Measurements from ENCODE around the gene VPS37D. TPM values are rescaled to one million over a fixed set of nuclear protein-coding genes. Genes with fewer than 3 reads are reported as not detected.

The VPS37D gene
- total RNA-seq, 1 donor from 2014 or later: 15.6 TPM

DNA sequence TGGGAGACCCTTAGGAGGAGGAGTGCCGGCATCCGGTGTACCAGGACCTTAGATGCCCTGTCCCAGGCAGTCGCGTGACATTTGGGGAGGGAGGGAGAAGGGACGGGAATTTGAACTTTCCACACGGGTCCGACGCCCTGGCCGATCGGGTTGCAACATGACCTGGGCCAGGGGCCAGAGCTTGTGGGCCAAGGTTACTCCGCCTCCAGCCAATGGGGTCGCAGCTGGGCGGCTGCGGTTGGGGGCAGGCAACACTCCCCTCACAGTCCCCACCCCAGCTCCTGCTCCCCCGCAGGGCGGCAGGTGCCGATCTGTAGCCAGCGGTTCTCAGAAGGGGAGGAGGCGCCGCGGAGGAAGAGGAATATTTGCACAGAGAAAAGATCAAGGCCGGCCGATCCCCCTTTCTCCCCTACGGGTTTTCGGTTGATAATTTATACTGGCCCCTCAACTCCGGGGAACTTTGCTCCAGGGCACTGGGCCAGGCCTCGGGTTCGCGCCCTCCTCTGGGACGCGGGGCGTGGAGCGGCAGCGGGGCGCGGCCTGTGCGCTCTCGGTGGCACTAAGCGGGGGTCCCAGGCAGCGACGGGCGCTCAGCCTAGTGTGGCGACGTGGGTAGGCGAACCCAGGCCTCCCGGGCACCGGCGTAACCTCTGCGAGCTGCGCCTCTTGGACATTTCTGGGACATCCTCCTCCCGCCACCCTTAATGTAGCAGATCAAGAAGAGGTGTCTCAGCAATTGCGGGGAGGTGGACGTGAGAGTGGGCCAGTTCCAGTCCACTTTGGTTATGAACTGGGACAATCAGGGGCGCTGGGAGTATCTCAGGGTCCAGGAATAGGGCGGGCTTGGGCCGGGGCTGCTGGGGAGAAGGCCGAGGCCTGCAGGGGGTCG lies 44.5 kb upstream of the VPS37D start:
- TF ChIP-seq, protein P1, sequence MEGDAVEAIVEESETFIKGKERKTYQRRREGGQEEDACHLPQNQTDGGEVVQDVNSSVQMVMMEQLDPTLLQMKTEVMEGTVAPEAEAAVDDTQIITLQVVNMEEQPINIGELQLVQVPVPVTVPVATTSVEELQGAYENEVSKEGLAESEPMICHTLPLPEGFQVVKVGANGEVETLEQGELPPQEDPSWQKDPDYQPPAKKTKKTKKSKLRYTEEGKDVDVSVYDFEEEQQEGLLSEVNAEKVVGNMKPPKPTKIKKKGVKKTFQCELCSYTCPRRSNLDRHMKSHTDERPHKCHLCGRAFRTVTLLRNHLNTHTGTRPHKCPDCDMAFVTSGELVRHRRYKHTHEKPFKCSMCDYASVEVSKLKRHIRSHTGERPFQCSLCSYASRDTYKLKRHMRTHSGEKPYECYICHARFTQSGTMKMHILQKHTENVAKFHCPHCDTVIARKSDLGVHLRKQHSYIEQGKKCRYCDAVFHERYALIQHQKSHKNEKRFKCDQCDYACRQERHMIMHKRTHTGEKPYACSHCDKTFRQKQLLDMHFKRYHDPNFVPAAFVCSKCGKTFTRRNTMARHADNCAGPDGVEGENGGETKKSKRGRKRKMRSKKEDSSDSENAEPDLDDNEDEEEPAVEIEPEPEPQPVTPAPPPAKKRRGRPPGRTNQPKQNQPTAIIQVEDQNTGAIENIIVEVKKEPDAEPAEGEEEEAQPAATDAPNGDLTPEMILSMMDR (IDR thresholded peaks at IDR 0.05; ENCODE audit: unreplicated experiment): no peak
- H3K4me1 Mint-ChIP-seq (ENCODE audit: low read depth): peaks cover 6% of the 10 kb centered on the region
- no peak overlapping the region for H3K27ac Mint-ChIP-seq
- H3K27me3 Mint-ChIP-seq: peaks cover 27% of the 10 kb centered on the region
- no peaks in the 10 kb centered on the region for H3K9me3 Mint-ChIP-seq (ENCODE audit: low read depth)
- peak overlapping the region; percentile 67 for H3K4me3 Mint-ChIP-seq (ENCODE audit: low read depth)
- no peaks in the 10 kb centered on the region for H3K36me3 Mint-ChIP-seq (ENCODE audit: insufficient read depth)
- no peak for DNase-seq (ENCODE audit: low spot score, unreplicated experiment)

DNA sequence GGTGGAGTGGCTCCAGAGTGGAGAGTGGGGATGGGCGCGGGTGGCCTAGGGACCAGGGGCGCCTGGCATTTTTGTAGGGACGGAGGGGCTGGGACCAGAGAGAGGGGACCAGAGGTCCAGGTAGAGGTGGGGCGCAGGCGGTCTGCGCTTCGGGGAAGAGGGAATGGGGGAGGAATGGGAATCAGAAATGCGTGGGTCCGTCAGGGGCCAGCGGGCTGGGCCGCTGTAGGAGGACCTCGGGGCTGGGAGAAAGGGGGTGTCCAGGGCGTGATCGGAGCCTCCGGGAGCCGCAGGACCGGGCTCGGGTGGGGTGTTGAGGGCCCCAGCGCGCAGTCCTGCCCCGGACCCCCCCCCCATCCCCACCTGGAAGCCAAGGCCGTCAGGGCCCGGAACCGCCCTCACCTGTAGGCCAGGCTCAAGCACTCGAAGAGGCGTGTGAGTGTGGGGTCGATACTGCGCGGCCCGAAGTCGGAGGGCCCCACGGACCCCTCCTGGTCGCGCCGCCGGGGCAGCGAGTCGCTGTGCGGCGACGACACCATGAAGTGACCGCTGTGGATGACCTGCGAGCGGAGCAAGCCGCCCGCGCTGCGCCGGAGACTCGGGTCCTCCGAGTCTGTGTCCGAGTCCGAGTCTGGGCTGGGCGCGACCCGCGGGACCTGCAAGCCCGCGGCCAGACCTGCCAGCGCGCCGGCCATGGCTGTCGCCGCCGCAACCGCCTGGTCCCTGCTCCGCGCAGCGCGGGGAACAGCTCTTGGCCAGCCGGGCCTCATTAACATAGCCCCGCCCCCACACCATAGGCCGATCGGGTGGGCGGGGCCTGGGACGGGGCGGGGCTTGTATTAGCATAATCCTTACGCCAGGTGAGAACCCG lies 43.6 kb upstream of the VPS37D start, which contains the start of gene MLXIPL:
Gene MLXIPL (minus strand): TSS at position 725 of the 871 bp plus-strand sequence. CDS start 30 bp downstream, at position 695.
- H3K27me3 Mint-ChIP-seq: peaks cover 36% of the 10 kb centered on the region
- peak within 1 kb of the TSS; percentile 67 for H3K4me3 Mint-ChIP-seq (ENCODE audit: low read depth)
- peaks cover 3% of the 10 kb centered on the region for H3K4me1 Mint-ChIP-seq (ENCODE audit: low read depth)

DNA sequence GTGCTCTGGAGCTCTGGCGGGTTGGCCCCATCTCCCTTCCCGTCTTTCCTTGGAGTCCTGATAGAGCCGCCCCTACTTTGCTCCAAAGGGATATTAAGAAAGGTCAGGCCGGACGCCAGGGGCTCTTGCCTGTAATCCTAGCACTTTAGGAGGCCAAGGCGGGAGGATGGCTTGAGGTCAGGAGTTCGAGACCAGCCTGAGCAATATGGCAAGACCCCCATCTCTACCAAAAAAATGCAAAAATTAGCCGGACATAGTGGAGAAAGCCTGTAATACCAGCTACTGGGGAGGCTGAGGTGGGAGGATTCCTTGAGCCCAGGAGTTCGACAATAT lies 43.0 kb upstream of the VPS37D start:
- Mint-ChIP-seq H3K27me3 (peaks cover 39% of the 10 kb centered on the region), H3K9me3 (ENCODE audit: low read depth) (no peaks in the 10 kb centered on the region), H3K4me1 (ENCODE audit: low read depth) (peaks cover 3% of the 10 kb centered on the region), H3K27ac (no peak overlapping the region), H3K36me3 (ENCODE audit: insufficient read depth) (no peaks in the 10 kb centered on the region), H3K4me3 (ENCODE audit: low read depth) (no peak overlapping the region)
- DNase-seq (ENCODE audit: low spot score, unreplicated experiment): no peak
- TF ChIP-seq, protein P1 (IDR thresholded peaks at IDR 0.05; ENCODE audit: unreplicated experiment): no peak

More for the DNA sequence above, 43.6 kb upstream of the VPS37D start, which contains the start of gene MLXIPL:
- Mint-ChIP-seq H3K36me3 (ENCODE audit: insufficient read depth) (no peaks in the 10 kb centered on the region), H3K27ac (no peak within 1 kb of the TSS), H3K9me3 (ENCODE audit: low read depth) (no peaks in the 10 kb centered on the region)
- TF ChIP-seq, protein P1 (IDR thresholded peaks at IDR 0.05; ENCODE audit: unreplicated experiment): no peak
- DNase-seq (ENCODE audit: low spot score, unreplicated experiment): peak; percentile 83

DNA sequence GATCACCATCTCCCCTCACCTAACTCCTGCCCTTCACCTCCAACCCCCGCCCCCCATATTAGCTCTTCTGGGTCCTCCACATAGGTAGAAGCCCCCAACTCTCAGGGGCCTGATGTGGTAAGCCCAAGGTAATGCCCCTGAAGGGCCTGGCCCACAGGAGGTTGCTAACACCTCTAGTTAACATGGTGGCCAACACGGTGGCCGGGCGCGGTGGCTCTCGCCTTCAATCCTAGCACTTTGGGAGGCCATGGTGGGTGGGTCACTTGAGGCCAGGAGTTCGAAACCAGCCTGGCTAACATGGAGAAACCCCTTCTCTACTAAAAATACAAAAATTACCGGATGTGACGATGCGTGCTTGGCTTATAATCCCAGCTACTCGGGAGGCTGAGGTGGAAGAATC lies 42.4 kb upstream of the VPS37D start:
- Mint-ChIP-seq H3K36me3 (ENCODE audit: insufficient read depth) (no peaks in the 10 kb centered on the region), H3K27ac (no peak overlapping the region), H3K4me3 (ENCODE audit: low read depth) (no peak overlapping the region), H3K4me1 (ENCODE audit: low read depth) (peaks cover 3% of the 10 kb centered on the region), H3K9me3 (ENCODE audit: low read depth) (no peaks in the 10 kb centered on the region), H3K27me3 (peaks cover 39% of the 10 kb centered on the region)
- TF ChIP-seq, protein P1 (IDR thresholded peaks at IDR 0.05; ENCODE audit: unreplicated experiment): no peak
- DNase-seq (ENCODE audit: low spot score, unreplicated experiment): no peak

DNA sequence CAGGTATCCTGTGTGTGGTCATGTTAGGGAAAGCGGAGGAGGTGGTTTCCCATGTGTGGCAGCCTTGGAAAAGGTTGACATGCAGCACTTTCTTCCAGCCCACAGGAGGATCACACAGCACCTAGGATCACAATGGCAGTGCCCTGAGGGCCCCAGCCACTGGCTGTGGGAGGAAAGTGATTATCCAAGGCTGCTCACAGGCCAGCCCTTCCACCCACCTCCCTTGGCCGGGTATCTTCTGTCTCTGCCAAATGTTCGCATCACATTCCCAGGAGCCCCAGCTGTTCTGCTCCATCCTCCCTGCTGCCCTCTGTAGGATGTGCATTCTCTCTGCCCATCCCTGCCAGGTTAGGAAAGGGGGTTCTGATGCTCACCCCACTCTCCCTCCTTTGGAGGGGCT lies 40.8 kb upstream of the VPS37D start:
- H3K9me3 Mint-ChIP-seq (ENCODE audit: low read depth): no peaks in the 10 kb centered on the region
- TF ChIP-seq, protein P1 (IDR thresholded peaks at IDR 0.05; ENCODE audit: unreplicated experiment): no peak
- H3K4me1 Mint-ChIP-seq (ENCODE audit: low read depth): peaks cover 3% of the 10 kb centered on the region
- H3K36me3 Mint-ChIP-seq (ENCODE audit: insufficient read depth): no peaks in the 10 kb centered on the region
- no peak overlapping the region for H3K4me3 Mint-ChIP-seq (ENCODE audit: low read depth)
- DNase-seq (ENCODE audit: low spot score, unreplicated experiment): no peak
- H3K27me3 Mint-ChIP-seq: peaks cover 42% of the 10 kb centered on the region
- H3K27ac Mint-ChIP-seq: no peak overlapping the region
